Posterior cingulate gyrus (tissue), 11 donors: ENCODE measurements around the gene FAM120A.

Source experiments
- DNase-seq, 10 donors: peaks; one replicate each; pipeline versions ENCODE4 v3.0.0 to v3.0.0-alpha.2; 2020 to 2021; ENCODE audit warnings: mixed read lengths in 3 of 10
- intact Hi-C: fragments of 100-400 bp; cut with DNase I; formaldehyde crosslinking; loops from one replicate; pipeline ENCODE4 v1.15.1; 2023

Gene FAM120A

DNA sequence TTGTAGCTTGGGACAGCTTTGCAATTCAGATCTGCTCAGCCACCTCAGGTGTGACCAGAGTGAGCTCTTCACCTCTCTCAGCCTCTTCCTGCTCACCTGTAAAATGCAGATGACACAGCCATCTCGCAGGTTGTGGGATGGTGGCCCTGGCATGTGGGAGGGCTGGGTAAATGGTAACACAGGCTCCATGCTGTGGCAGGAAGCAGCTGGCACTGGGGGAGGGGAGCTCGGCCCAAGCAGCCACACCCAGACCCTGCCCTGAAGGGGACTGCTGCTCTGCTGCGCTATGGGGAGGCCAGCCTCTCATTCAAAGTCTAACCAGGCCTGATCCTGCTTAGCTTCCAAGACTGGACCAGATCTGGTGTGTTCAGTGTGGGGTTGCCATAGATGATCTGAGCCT is 149.0 kb downstream of the FAM120A start:
- intact Hi-C loops = no loop called here
- peak in 2 of 10 donors; percentile 8 to 11 for DNase-seq

DNA sequence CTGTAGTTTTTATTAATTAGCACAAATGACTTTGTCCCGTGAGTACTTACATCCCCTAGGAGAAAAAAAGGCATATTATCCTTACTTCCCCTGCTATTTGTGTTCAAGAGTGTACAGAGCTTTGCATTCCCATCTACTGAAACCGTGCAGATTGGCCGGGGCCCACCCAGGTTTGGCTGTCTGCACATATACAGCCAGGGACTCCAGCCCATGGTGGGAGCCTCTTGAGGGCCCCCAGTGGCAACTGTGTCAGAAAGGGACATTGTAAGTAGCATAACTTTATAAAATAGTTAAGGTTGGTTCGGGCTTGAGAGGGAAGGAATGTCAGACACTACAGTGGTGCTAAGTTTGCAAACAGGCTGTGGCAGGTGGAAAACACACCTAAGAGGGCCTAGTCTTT is 149.6 kb downstream of the FAM120A start:
- intact Hi-C loops = no loop called here
- DNase-seq = peak in 3 of 10 donors; percentile 1 to 60 (median 2)

DNA sequence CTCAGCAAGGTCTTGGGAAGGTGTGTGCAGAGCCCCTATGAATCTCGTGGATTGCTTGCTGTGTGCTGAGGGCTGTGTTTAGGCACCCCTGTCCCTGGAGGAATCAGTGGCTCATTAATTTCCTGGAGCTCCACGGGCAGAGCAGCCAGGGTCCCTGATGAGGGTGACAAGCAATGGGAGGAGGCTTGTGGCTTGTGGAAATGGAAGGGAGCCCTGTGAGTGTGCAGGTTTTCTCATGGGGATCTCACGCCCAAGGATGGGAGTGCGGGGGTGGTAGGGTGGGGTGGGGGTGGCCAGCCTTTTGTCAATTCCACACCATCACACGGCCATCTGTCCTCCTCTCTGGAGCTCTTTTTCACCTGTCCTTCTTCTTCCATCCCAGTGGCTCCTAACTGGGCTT is 150.2 kb downstream of the FAM120A start:
- intact Hi-C loops = no loop called here
- DNase-seq = peak in 1 of 10 donors; percentile 2

DNA sequence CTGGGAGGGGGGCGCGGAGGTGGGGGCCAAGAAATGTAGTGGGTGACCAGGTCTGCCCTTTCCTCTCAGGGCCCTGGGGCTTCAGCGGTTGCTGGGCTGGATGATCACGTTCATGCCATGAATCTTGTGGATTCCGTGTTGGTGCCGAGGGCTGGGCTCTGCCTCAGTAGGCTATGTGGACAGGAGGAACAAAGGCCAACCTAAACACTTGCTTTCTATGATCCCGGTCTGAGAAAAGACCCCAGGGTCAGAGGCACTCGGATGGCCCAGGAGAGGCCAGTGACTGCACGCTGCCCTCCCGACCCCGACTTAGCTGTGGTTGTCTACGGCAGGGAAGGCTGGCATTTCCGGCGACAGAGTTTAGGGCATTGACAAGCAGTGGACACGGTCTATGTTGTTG is 151.5 kb downstream of the FAM120A start:
- peak in 3 of 10 donors; percentile 1 to 49 (median 1) for DNase-seq
- intact Hi-C loops = no loop called here

DNA sequence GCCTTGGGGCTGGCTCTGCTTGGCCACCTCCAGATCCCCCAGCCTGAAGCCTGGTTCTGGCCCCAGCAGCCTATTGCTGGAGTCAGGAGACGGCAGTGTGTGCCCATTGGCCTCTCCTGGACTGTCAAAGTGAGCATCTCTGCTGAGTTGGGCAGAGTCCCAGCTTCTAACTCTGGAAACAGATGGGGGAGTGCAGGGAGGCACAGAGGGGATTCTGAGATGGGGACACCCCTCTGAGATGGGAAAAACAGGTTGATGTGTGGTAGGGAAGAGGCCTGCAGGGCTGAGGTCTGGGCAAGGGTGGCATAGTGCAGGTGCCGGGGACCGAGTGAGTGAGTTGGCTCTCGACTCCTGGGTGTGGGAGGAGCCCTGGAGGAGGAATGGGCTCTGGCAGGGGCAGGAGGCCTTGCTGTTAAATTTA is 152.4 kb downstream of the FAM120A start:
- peak in 2 of 10 donors; percentile 4 to 60 for DNase-seq
- intact Hi-C loops = no loop called here

DNA sequence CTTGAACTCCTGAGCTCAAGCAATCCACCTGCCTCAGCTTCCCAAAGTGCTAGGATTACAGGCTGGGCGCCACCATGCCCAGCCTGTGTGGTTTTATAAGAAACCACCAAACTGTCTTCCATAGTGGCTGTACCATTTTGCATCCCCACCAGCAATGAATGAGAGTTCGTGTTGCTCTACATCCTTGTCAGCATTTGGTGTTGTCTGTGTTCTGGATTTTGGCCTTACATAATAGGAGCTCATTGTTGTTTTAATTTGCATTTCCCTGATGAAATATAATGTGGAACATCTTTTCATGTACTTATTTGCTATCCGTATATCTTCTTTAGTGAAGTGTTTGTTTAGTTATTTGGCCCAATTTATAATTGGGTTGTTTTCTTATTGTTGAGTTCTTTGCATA is 154.7 kb downstream of the FAM120A start:
- intact Hi-C loops = no loop called here
- no peak for DNase-seq

GRCh38 chr9:93610206-93610605 is 158.7 kb downstream of the FAM120A start:
- intact Hi-C loops = no loop called here
- no peak for DNase-seq

DNA sequence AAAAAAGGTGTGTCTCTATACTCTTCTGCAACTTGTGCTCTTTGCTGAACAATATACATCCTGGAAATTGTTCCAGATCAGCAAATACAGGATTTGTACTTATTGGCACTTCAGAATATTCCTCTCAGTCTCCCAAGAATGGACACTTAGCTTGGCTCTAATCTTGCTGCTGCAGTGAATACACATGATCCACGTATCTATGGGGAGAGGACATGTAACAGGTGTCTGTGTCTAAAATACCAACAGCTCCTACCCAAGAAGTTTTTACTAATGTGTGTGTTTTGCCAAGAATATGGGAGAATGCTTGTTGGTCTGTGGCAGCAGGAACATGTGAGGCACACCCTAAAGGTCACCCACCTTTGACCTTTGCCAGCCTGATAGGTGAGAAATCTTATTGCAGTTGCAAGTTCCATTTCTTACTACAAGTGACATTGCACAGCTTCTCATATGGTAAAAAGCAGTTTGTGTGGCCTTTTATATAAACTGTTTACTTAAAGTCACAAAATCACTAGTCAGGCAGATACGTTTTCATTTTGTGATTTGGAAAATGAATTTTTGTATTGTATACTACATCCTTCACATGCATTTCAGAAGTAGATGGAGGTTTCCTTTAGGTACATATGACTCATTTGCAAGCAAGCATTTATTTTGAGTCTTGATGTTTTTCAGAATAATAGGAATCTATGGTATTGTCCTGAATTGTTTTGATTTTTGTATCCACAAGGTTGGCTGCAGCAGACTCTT is 160.7 kb downstream of the FAM120A start:
- DNase-seq = no peak
- intact Hi-C loops = no loop called here

DNA sequence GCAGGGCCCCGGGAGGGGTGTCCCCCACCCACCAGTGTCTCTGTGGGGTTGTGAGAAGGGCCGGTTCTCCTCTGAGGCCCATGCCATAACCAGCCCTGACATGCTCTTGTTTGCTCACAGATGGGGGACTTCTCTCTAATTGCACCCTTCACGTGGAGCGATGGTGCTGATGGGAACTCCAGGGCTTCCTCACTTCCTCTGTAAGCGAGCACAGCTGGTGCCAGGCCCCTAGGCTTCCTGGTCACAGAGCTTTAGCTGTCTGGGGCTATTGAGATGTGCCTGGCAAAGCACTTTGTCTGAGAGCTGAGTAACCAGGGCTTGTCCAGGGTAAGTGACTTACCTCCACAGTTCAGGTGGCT is 161.3 kb downstream of the FAM120A start:
- intact Hi-C loops = no loop called here
- DNase-seq = peak in 3 of 10 donors; percentile 7 to 46 (median 40)

GRCh38 chr9:93613174-93613573 is 161.7 kb downstream of the FAM120A start:
- DNase-seq = no peak

DNA sequence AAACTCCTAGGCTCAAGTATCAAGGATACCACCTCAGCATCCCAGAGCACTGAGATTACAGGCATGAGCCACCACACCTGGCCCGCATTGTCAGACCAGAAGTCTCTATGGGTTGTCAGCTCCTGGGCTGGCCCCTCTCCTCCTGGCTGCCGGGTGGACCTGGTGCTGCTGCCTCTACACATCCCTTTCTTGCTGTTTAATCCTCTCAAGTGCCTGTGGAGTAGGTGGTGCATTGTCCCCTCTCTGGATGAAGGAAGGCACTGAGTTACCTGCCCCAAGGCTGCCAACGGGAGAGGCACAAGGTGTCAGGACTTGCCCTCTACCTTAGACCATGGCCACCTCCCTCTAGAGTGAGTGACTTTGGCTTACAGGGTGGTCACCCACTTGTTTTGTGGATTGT is 162.3 kb downstream of the FAM120A start:
- DNase-seq = peak in 1 of 10 donors; percentile 52
- intact Hi-C loops = no loop called here

More at GRCh38 chr9:93613174-93613573, 161.7 kb downstream of the FAM120A start:
- intact Hi-C loops = no loop called here

GRCh38 chr9:93614830-93615468 is 163.5 kb downstream of the FAM120A start:
- no peak for DNase-seq
- intact Hi-C loops = no loop called here
